ENCODE data around the gene RNF130. TPM values are rescaled to one million over a fixed set of nuclear protein-coding genes. Genes with fewer than 3 reads are reported as not detected.

RNF130 gene
- total RNA-seq, 4 donors from 2014 or later: 161 to 309 (median 212) TPM

DNA sequence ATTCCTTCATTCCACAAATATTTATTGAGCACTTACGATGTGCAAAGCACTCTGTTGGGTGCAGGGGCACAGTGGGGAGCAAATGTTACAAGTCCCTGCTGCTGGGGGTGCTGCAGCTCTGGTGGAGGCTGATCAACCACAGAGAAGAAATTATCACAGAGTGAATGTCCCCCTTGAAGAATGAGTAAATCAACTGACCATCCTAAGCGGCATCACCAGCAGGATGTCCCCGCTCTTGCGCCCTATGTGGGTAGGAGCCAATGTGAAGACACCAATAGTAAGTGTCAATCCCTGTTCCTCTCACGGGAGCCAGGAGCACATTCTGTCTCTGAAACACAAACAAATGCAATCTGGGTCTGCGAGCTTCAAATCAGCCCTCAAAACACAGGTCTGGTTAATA lies 116.5 kb downstream of the RNF130 start:
- no peak for TF ChIP-seq CTCF (IDR thresholded peaks at IDR 0.05; ENCODE audit: low read depth)

DNA sequence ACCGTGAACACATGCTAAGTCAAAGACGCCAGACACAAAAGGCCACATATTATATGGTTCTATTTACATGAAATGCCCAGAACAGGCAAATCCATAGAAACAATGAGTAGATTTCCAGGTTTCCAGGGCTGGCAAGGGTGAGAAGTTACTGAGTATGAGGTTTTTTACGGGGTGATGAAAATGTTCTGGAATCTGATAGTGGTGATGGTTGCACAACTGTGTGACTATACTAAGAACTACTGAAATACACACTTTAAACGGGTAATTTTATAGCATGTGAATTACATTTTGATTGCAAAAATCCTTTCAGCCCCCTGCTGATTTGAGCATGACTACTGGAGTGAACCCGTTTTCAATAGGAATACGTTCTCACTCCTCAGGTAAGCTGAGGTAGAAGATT lies 117.1 kb downstream of the RNF130 start:
- TF ChIP-seq CTCF (IDR thresholded peaks at IDR 0.05; ENCODE audit: low read depth): no peak

DNA sequence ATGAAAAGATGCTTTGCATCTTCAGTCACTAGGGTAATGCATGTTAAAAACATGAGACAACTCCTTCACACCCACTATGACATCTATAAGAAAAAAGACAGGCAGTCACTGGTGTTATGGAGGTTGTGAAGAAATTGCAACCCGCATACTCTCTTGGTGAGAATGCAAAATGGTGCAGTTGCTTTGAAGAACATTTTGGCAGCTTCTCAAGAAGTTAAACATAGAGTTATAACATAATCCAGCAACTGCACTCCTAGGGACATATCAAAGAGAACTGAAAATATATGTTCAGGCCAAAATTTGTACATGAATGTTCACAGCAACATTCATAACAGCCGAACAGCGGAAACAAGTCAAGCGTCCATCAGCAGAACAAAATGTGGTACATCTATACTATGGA lies 117.6 kb downstream of the RNF130 start:
- no peak for TF ChIP-seq CTCF (IDR thresholded peaks at IDR 0.05; ENCODE audit: low read depth)

DNA sequence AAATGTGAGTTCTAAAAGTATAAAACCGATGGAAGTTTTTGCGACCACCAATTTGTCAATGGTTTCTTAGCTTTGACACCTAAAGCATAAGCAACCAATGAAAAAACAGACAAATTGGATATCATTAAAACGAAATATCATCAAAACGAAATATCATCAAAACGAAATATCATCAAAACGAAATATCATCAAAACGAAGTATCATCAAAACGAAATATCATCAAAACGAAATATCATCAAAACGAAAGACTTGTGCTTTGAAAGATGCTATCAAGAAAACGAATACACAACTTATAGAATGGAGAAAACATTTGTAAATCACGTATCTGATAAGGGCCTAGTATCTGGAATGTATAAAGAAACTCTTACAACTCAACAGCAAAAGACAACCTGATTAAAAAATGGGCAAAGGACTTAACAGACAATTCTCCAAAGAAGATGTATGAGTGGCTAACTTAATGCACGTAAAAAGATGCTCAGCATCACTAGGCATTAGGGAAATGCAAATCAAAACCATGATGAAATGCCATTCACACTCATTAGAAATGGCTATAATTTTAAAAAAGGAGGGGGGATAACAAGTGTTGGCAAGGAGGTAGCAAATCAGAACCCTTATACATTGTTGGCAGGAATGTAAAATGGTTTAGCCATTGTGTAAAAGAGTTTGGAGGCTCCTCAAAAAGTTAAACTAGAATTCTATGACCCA lies 134.4 kb downstream of the RNF130 start:
- TF ChIP-seq CTCF (IDR thresholded peaks at IDR 0.05; ENCODE audit: low read depth): no peak

DNA sequence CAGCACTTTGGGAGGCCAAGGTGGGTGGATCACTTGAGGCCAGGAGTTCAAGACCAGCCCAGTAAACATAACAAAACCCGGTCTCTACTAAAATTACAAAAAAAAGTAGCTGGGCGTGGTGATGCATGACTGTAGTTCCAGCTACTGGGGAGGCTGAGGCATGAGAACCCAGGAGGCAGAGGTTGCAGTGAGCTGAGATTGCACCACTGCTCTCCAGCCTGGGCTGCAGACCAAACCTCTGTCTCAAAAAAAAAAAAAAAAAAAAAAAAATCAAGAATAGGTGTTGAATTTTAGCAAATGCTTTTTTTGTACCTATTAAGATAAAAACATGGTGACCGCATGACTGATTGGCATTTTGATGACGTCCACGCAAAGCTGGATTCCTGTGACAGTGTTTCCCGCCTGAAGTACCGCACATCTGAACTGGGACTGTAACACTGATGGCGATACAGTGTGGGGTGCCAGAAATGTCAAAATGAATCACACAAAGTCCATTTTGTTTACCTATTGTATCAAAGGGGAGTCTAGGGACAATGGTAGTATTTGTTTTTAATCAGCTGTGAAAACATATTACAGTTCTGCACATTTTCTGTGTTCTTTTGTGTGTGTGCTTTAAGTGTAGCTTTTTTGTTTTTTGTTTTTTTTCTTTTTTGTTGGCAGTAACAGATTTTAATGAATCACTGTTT lies 140.6 kb downstream of the RNF130 start:
- TF ChIP-seq CTCF (IDR thresholded peaks at IDR 0.05; ENCODE audit: low read depth): no peak

- no peak for TF ChIP-seq CTCF (IDR thresholded peaks at IDR 0.05; ENCODE audit: low read depth)
These were observed 143.7 kb downstream of the RNF130 start for GRCh38 chr5:179927824-179928223.

DNA sequence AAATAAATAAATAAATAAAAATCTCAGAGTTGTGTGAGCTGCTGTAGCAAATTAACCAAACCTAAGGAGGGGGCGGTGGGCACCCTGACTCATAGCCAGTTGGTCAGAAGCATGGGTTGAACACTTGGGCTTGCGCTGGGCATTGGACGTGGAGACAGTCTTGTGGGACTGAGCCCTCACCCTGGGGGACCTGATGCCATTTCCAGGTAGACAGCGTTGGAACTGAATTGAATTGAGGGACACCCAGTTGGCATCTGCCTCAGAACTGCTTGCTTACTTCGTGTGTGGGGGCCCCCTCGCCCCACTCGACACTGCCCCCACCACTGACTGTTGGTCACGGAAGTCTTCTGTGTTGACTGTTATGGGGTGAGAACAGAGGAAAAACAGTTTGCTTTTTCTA lies 144.9 kb downstream of the RNF130 start:
- TF ChIP-seq CTCF (IDR thresholded peaks at IDR 0.05; ENCODE audit: low read depth): no peak
